ENCODE measurements around the gene TGFBR3L. TPM values are rescaled to one million over a fixed set of nuclear protein-coding genes. Genes with fewer than 3 reads are reported as not detected.
A peak's percentile ranks its signal among the peaks of the same experiment; 100 is the strongest.

The TGFBR3L gene
- total RNA-seq, 1 donor from 2014 or later, result not detected

- H3K27me3 Mint-ChIP-seq, result no peaks in the 10 kb centered on the region
- no peak for DNase-seq
- intact Hi-C loops (cut with micrococcal nuclease), result no loop called here
- H3K4me3 Mint-ChIP-seq, result peak overlapping the region; percentile 85
- TF ChIP-seq, protein P1, sequence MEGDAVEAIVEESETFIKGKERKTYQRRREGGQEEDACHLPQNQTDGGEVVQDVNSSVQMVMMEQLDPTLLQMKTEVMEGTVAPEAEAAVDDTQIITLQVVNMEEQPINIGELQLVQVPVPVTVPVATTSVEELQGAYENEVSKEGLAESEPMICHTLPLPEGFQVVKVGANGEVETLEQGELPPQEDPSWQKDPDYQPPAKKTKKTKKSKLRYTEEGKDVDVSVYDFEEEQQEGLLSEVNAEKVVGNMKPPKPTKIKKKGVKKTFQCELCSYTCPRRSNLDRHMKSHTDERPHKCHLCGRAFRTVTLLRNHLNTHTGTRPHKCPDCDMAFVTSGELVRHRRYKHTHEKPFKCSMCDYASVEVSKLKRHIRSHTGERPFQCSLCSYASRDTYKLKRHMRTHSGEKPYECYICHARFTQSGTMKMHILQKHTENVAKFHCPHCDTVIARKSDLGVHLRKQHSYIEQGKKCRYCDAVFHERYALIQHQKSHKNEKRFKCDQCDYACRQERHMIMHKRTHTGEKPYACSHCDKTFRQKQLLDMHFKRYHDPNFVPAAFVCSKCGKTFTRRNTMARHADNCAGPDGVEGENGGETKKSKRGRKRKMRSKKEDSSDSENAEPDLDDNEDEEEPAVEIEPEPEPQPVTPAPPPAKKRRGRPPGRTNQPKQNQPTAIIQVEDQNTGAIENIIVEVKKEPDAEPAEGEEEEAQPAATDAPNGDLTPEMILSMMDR (IDR thresholded peaks at IDR 0.05), result no peak
- H3K36me3 Mint-ChIP-seq (ENCODE audit: low read depth), result peaks cover 29% of the 10 kb centered on the region
- CTCF ChIA-PET, result no interaction called here
- POLR2A ChIA-PET, result no interaction called here
- no peaks in the 10 kb centered on the region for H3K9me3 Mint-ChIP-seq
- ATAC-seq (ENCODE audit: low read depth), result no peak
- H3K4me1 Mint-ChIP-seq, result peaks cover 33% of the 10 kb centered on the region
- H3K27ac Mint-ChIP-seq, result peak overlapping the region; percentile 83
Observed at GRCh38 chr19:7905268-7905667, 9.4 kb upstream of the TGFBR3L start.

DNA sequence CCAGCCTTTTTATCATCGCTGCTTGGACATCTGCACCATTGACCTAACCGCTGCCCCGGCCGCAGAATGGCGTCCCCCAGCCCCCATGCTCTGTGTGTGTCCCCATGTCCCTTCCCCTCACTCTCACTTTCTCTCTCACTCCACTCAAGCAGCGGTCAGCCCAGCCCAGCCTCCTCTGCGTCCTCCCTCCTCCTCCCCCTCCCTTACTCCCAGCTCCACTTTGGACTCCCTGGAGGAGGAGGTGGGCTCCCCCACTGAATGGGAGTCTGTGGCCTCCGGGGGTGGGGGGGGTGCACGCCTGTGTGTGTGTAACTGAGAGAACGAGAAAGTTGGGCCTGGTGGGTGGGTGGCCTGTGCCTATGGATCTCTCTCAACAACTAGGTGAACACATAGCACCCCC lies 8.8 kb upstream of the TGFBR3L start:
- peak overlapping the region; percentile 47 for H3K27ac Mint-ChIP-seq
- H3K4me1 Mint-ChIP-seq, result peaks cover 33% of the 10 kb centered on the region
- intact Hi-C loops (cut with micrococcal nuclease), result no loop called here
- H3K4me3 Mint-ChIP-seq, result peak overlapping the region; percentile 72
- H3K36me3 Mint-ChIP-seq (ENCODE audit: low read depth), result peaks cover 35% of the 10 kb centered on the region
- no peaks in the 10 kb centered on the region for H3K27me3 Mint-ChIP-seq
- ChIA-PET POLR2A (no interaction called here), CTCF (no interaction called here)
- no peaks in the 10 kb centered on the region for H3K9me3 Mint-ChIP-seq
- ATAC-seq (ENCODE audit: low read depth), result no peak
- TF ChIP-seq, protein P1 (IDR thresholded peaks at IDR 0.05), result no peak
- no peak for DNase-seq

GRCh38 chr19:7907122-7907521 lies 7.5 kb upstream of the TGFBR3L start:
- ATAC-seq (ENCODE audit: low read depth) (no peak), DNase-seq (no peak)
- no peaks in the 10 kb centered on the region for H3K9me3 Mint-ChIP-seq
- no peak overlapping the region for H3K27ac Mint-ChIP-seq
- H3K27me3 Mint-ChIP-seq, result no peaks in the 10 kb centered on the region
- POLR2A ChIA-PET, result interaction anchor here (0.7 to 1.5 kb wide), 2 partner anchors 13 to 64 kb away, joined by 4 to 6 read pairs; partner anchors contain the start of gene SNAPC2
- CTCF ChIA-PET, result no interaction called here
- no peak overlapping the region for H3K4me3 Mint-ChIP-seq
- TF ChIP-seq, protein P1 (IDR thresholded peaks at IDR 0.05), result no peak
- intact Hi-C loops (cut with micrococcal nuclease), result no loop called here
- peaks cover 47% of the 10 kb centered on the region for H3K36me3 Mint-ChIP-seq (ENCODE audit: low read depth)
- peaks cover 33% of the 10 kb centered on the region for H3K4me1 Mint-ChIP-seq

GRCh38 chr19:7907544-7907943 lies 7.1 kb upstream of the TGFBR3L start:
- no peak for ATAC-seq (ENCODE audit: low read depth)
- Mint-ChIP-seq H3K36me3 (ENCODE audit: low read depth) (peaks cover 48% of the 10 kb centered on the region), H3K4me1 (peaks cover 31% of the 10 kb centered on the region), H3K9me3 (no peaks in the 10 kb centered on the region), H3K27ac (no peak overlapping the region), H3K27me3 (no peaks in the 10 kb centered on the region), H3K4me3 (no peak overlapping the region)
- ChIA-PET POLR2A (interaction anchor here (0.7 to 1.5 kb wide), 3 partner anchors 10 to 839 kb away, joined by 4 to 7 read pairs (median 4); partner anchors contain the start of gene SNAPC2), CTCF (no interaction called here)
- DNase-seq, result no peak
- TF ChIP-seq, protein P1 (IDR thresholded peaks at IDR 0.05), result no peak
- intact Hi-C loops (cut with micrococcal nuclease), result no loop called here

DNA sequence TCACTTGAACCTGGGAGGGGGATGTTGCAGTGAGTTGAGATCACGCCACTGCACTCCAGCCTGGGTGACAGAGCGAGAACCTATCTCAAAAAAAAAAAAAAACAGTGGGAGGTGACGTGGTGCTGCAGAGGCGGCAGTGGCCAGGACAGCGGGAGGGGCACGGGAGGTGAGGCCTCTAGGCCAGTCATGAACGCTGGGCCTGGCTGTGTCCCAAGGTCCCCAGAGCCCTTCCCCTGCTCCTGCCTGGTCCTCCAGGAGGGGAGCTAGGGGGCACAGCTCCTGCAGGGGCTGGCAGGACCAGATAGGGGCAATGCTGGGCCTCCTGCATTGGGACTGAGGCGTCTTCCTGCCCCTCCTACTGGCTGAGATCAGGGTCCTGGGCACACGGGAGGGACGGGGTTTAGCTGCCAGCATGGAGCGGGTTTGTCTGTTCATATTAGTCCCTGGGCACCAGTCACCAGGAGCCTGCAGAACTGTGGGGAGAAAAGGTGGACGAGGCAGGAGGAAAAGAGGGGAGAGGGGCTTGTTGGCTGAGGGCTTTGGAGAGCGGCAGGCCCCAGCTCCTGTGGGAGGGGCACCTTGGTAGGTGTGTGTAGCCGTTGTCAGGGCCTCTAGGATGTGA lies 6.4 kb upstream of the TGFBR3L start:
- DNase-seq (no peak), ATAC-seq (ENCODE audit: low read depth) (no peak)
- CTCF ChIA-PET, result no interaction called here
- Mint-ChIP-seq H3K9me3 (no peaks in the 10 kb centered on the region), H3K4me3 (no peak overlapping the region), H3K27me3 (no peaks in the 10 kb centered on the region), H3K36me3 (ENCODE audit: low read depth) (peaks cover 53% of the 10 kb centered on the region), H3K4me1 (peaks cover 25% of the 10 kb centered on the region), H3K27ac (no peak overlapping the region)
- TF ChIP-seq, protein P1 (IDR thresholded peaks at IDR 0.05), result no peak
- intact Hi-C loops (cut with micrococcal nuclease), result no loop called here
- POLR2A ChIA-PET, result interaction anchor here (0.7 to 1.4 kb wide), 3 partner anchors 9 to 839 kb away, joined by 4 to 7 read pairs (median 4); partner anchors contain the start of gene SNAPC2
